Adrenal gland (tissue), 12 donors: Measurements from ENCODE around the gene UBA7. TPM values are rescaled to one million over a fixed set of nuclear protein-coding genes. Genes with fewer than 3 reads are reported as not detected.

Source experiments
- DNase-seq, 7 donors: peaks; one replicate each; pipeline ENCODE4 v3.0.0-alpha.2; 2019 to 2020
- H3K27ac ChIP-seq, 5 donors: fragments of 200-600 bp; sonication (generic) in 4 of 5; 1 replicate in 3 of 5; 2 replicates in 2 of 5; pipeline versions ENCODE4 v1.5.1 to v1.8.0; 2016 to 2020; ENCODE audit warnings: mild to moderate bottlenecking in 1 of 5
- H3K27me3 ChIP-seq: fragments of 200-600 bp; 2 replicates; pipeline ENCODE4 v1.8.0; 2021
- H3K36me3 ChIP-seq, 2 donors: fragments of 200-600 bp; replicated peaks in 1 of 2; 1 replicate in 1 of 2; 2 replicates in 1 of 2; pipeline versions ENCODE4 v1.5.1 to v1.8.0; 2018 to 2022
- H3K4me1 ChIP-seq, 2 donors: fragments of 200-600 bp; replicated peaks in 1 of 2; 1 replicate in 1 of 2; 2 replicates in 1 of 2; pipeline versions ENCODE4 v1.5.1 to v1.8.0; 2018 to 2021
- H3K4me3 ChIP-seq, 4 donors: fragments of 200-600 bp; sonication (generic) in 3 of 4; one replicate each; pipeline ENCODE4 v1.5.1; 2016 to 2018
- H3K9me3 ChIP-seq, 3 donors: fragments of 200-600 bp; sonication (generic) in 1 of 3; replicated peaks in 1 of 3; 1 replicate in 2 of 3; 2 replicates in 1 of 3; pipeline versions ENCODE4 v1.5.1 to v1.8.0; 2016 to 2021
- POLR2A ChIP-seq, 2 donors: fragments of 450-650 bp; IDR thresholded peaks; one replicate each; pipeline ENCODE4 v1.6.1; 2017; ENCODE audit warnings: antibody characterized with exemption in 2 of 2, mild to moderate bottlenecking in 2 of 2, moderate library complexity in 1 of 2
- whole genome bisulfite sequencing, 4 donors: extraction: QIAGEN DNeasy Blood & Tissue Kit in 2 of 4; methylation state at CpG; one replicate each; pipeline versions ENCODE4 v1.1.5 to v1.1.7; 2013 to 2017; 5-methylcytosine and 5-hydroxymethylcytosine counted together
- intact Hi-C, 2 donors: fragments of 100-400 bp; cut with DNase I; formaldehyde crosslinking; loops; one replicate each; pipeline versions ENCODE4 v1.14.1 to v1.15.0; 2022 to 2023
- polyA plus RNA-seq, 3 donors: library from polyadenylated mRNA; stranded (reverse); fragments of 200-250 nt in 2 of 3; fragments of 350-450 nt in 1 of 3; fragmentation: Illumina TruSeq in 1 of 3; extraction: RNeasy Lipid Tissue Mini Kit (QIAGEN cat#74804) in 1 of 3; gene quantifications; one replicate each; pipeline ENCODE4 v1.2.3, GENCODE V29; 2013 to 2014
- total RNA-seq, 9 donors: library from RNA; depleted of rRNA in 4 of 9; stranded (reverse); fragments of >200 nt in 4 of 9; fragments of 120-200 nt in 1 of 9; fragmentation: NEBNext Ultra II Directional in 1 of 9; extraction: Animal tissue kit (Norgen Biotek cat#: 25700) in 1 of 9; gene quantifications; one replicate each; pipeline versions ENCODE4 v1.1.0 to v1.2.4, GENCODE V29; 2013 to 2023
- TF ChIP-seq, protein P1 (sequence below), 6 experiments: fragments of 450-650 bp in 4 of 6; fragments of 200-600 bp in 2 of 6; sonication (generic) in 1 of 6; IDR thresholded peaks; 1 replicate in 5 of 6; 2 replicates in 1 of 6; pipeline versions ENCODE4 v1.5.1 to v1.8.0; 2016 to 2021; ENCODE audit warnings: antibody characterized with exemption in 6 of 6, mild to moderate bottlenecking in 2 of 6, moderate library complexity in 1 of 6
- donor health status: healthy with polysubstance abuse.
- donor health status: Bipolar disorder and iron deficiency.
- donor health status: DM: yes; HTN: yes; CAD: no.
- donor health status: DM: no; HTN: no; CAD: no.
- donor health status: DM: no; HTN: no; CAD: no.
- donor health status: DM: yes; HTN: yes; CAD: no.

UBA7 gene
- total and polyA plus RNA-seq, 12 donors: 17.5 to 232 (median 60.0) TPM

DNA sequence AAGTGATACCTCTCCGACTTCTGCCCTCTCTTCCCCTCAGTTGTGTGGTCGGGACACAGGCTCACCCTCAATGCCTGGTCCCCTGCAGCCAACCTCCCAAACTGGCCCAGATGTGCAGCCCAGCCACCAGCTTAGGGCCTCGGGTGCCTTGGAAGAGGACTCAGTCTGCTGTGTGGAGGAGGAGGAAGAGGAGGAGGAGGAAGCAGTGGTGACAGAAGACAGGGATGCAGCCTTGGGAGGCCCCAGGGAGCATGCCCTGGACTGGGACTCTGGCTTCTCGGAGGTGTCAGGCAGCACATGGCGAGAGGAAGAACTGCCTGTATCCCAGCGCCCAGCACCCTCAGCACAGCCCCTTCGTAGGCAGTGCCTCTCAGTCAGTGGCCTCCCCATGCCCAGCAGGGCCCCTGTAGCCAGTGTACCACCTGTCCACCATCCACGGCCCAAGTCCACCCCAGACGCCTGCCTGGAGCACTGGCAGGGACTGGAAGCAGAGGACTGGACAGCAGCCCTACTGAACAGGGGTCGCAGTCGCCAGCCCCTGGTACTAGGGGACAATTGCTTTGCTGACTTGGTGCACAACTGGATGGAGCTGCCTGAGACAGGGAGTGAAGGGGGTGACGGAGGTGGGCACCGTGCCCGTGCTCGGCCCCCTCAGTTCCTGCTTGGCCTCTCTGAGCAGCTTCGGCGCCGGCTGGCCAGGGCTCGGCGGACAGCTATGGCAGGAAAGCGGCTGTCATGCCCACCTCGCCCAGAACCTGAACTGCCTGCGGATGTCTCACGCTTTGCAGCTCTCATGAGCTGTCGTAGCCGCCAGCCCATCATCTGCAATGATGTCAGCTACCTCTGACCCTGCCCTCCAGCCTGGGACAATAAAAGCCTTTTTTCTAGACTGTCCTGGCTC is 9.4 kb downstream of the UBA7 start:
- peaks cover 0 to 5% of the 10 kb centered on the region in 2 donors for H3K36me3 ChIP-seq
- peak overlapping the region in 4 of 5 donors; percentile 13 to 87 (median 72) for H3K27ac ChIP-seq
- intact Hi-C loops: loop anchor here in 1 of 2 donors (10.0 kb wide), 1 partner anchor 100 kb away; the partner anchor contains the start of gene MST1R
- TF ChIP-seq, protein P1, sequence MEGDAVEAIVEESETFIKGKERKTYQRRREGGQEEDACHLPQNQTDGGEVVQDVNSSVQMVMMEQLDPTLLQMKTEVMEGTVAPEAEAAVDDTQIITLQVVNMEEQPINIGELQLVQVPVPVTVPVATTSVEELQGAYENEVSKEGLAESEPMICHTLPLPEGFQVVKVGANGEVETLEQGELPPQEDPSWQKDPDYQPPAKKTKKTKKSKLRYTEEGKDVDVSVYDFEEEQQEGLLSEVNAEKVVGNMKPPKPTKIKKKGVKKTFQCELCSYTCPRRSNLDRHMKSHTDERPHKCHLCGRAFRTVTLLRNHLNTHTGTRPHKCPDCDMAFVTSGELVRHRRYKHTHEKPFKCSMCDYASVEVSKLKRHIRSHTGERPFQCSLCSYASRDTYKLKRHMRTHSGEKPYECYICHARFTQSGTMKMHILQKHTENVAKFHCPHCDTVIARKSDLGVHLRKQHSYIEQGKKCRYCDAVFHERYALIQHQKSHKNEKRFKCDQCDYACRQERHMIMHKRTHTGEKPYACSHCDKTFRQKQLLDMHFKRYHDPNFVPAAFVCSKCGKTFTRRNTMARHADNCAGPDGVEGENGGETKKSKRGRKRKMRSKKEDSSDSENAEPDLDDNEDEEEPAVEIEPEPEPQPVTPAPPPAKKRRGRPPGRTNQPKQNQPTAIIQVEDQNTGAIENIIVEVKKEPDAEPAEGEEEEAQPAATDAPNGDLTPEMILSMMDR (IDR thresholded peaks at IDR 0.05): no peak
- no peak for TF ChIP-seq POLR2A (IDR thresholded peaks at IDR 0.05)
- no peaks in the 10 kb centered on the region for H3K9me3 ChIP-seq
- peak overlapping the region in 1 of 4 donors; percentile 66 for H3K4me3 ChIP-seq
- H3K4me1 ChIP-seq: peaks cover 7 to 45% of the 10 kb centered on the region in 2 donors
- DNase-seq: peak in 1 of 7 donors; percentile 37
- 55 to 68% (median 59%) methylated on average over 3 to 26 of the region's 26 CpGs for WGBS, 4 donors
- no peaks in the 10 kb centered on the region for H3K27me3 ChIP-seq

- intact Hi-C loops: loop anchor here (2.0 to 10.0 kb wide), 3 partner anchors 35 to 103 kb away; partner anchors contain the start of gene MST1R (in 1 of the 2)
- 0 to 3% (median 2%) methylated on average over 5 to 41 of the region's 41 CpGs for WGBS, 4 donors
- H3K27me3 ChIP-seq: no peaks in the 10 kb centered on the region
- DNase-seq: peak in 2 of 7 donors; percentile 19 to 27
- H3K4me1 ChIP-seq: peaks cover 7 to 45% of the 10 kb centered on the region in 2 donors
- H3K27ac ChIP-seq: peak overlapping the region in 4 of 5 donors; percentile 61 to 87 (median 78)
- H3K36me3 ChIP-seq: no peaks in the 10 kb centered on the region
- TF ChIP-seq POLR2A (IDR thresholded peaks at IDR 0.05): no peak
- TF ChIP-seq, protein P1 (IDR thresholded peaks at IDR 0.05): peak in 3 of 6 experiments; percentile 13 to 23 (median 20)
- no peaks in the 10 kb centered on the region for H3K9me3 ChIP-seq
- peak overlapping the region; percentile 48 to 81 (median 68) for H3K4me3 ChIP-seq
Measured at GRCh38 chr3:49803465-49804140, 10.2 kb downstream of the UBA7 start.

DNA sequence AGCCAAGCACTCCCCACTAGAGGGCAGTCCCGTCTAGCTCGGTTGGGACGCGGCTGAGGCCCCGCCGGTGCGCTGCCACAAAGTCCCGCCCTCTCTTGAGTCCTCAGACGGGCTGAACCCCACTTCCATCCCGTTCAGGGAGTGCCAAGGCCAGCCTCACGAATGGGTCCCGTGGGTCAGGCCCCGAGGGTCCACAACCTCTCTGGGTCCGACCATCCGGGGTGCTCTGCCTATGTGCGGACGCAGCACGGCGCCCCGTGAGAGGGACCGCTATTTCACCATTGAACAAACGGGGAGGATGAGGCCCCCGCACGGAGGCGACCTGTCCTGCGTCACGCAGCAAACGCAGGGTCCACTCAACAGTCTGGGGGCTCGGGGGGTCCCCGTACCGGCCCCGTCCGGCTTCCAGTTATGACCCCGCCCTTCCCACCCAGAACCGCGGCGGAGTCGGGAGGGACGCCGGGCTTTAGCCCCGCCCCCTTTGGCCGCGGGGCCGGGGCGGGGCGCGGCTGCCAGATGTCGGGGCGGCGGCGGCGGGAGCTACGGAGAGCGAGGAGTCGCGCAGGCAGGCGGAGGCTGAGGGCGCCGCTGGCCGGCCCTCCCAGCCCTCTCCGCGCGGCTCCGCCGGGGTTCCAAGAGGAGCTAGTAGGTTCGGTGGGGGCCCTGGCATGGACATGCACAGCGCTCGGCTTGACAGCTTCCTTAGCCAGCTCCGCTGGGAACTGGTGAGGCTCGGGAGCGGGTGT is 10.9 kb downstream of the UBA7 start, which contains the start of gene INKA1:
Gene INKA1 (plus strand): TSS at position 543 of the 746 bp plus-strand sequence. CDS start 132 bp downstream, at position 675.
- WGBS, 4 donors: 0 to 1% (median 0%) methylated on average over 3 to 71 of the region's 71 CpGs; no CpG with 5 or more reads in 1 of the 4 donors
- peak within 1 kb of the TSS in 4 of 5 donors; percentile 61 to 87 (median 78) for H3K27ac ChIP-seq
- intact Hi-C loops: loop anchor here (2.0 to 10.0 kb wide), 3 partner anchors 36 to 104 kb away; partner anchors contain the start of gene MST1R (in 1 of the 2)
- no peaks in the 10 kb centered on the region for H3K27me3 ChIP-seq
- H3K4me1 ChIP-seq: peaks cover 7 to 44% of the 10 kb centered on the region in 2 donors
- TF ChIP-seq, protein P1 (IDR thresholded peaks at IDR 0.05): peak; percentile 74 to 95 (median 88)
- TF ChIP-seq POLR2A (IDR thresholded peaks at IDR 0.05): peak; percentile 35 to 45
- H3K36me3 ChIP-seq: no peaks in the 10 kb centered on the region
- no peaks in the 10 kb centered on the region for H3K9me3 ChIP-seq
- peak; percentile 80 to 94 (median 91) for DNase-seq
- H3K4me3 ChIP-seq: peak within 1 kb of the TSS; percentile 66 to 83 (median 76)
